GM13976 (cell line): ENCODE data around the gene PLEKHG4B.

Experiments
- DNase-seq: peaks from one replicate; pipeline ENCODE4 v3.0.0; 2012; ENCODE audit warnings: low spot score
- in situ Hi-C: fragments of 300-500 bp; cut with MboI; formaldehyde crosslinking; loops from one replicate; pipeline ENCODE4 v1.12.0; 2022; ENCODE audit warnings: low sequenced_read_pairs, mixed read lengths, inconsistent platforms; ENCODE audit not compliant: unreplicated experiment
- TF ChIP-seq, protein P1 (sequence below): IDR thresholded peaks from 2 replicates; pipeline ENCODE4 v1.5.1; 2012; ENCODE audit warnings: borderline replicate concordance, mild to moderate bottlenecking; ENCODE audit not compliant: insufficient read depth; ENCODE audit errors: extremely low read depth, missing control alignments, control extremely low read depth

PLEKHG4B gene

DNA sequence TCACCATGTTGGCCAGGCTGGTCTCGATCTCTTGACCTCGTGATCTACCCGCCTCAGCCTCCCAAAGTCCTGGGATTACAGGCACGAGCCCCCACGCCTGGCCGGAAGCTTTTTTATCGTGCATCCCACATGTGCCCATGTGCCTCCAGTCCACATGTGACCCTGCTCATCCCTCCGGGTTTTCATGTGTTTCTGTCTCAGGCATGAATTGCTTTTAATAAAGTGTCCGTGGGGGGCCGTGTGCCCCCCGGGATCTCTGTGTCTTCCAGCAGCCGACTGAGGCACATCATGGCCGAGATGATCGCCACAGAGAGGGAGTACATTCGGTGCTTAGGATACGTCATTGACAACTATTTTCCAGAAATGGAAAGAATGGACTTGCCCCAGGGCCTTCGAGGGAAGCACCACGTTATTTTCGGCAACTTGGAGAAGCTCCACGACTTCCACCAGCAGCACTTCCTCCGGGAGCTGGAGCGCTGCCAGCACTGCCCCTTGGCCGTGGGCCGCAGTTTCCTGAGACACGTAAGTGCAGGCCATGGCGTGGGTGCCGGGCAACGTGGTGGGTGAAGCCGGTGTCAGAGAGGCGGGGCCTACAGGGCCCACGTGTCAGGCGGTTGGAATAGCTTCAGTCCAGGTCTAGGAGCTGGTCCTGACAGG is 77.2 kb downstream of the PLEKHG4B start:
- in situ Hi-C loops, result no loop called here
- no peak for DNase-seq
- TF ChIP-seq, protein P1, sequence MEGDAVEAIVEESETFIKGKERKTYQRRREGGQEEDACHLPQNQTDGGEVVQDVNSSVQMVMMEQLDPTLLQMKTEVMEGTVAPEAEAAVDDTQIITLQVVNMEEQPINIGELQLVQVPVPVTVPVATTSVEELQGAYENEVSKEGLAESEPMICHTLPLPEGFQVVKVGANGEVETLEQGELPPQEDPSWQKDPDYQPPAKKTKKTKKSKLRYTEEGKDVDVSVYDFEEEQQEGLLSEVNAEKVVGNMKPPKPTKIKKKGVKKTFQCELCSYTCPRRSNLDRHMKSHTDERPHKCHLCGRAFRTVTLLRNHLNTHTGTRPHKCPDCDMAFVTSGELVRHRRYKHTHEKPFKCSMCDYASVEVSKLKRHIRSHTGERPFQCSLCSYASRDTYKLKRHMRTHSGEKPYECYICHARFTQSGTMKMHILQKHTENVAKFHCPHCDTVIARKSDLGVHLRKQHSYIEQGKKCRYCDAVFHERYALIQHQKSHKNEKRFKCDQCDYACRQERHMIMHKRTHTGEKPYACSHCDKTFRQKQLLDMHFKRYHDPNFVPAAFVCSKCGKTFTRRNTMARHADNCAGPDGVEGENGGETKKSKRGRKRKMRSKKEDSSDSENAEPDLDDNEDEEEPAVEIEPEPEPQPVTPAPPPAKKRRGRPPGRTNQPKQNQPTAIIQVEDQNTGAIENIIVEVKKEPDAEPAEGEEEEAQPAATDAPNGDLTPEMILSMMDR, result no peak

DNA sequence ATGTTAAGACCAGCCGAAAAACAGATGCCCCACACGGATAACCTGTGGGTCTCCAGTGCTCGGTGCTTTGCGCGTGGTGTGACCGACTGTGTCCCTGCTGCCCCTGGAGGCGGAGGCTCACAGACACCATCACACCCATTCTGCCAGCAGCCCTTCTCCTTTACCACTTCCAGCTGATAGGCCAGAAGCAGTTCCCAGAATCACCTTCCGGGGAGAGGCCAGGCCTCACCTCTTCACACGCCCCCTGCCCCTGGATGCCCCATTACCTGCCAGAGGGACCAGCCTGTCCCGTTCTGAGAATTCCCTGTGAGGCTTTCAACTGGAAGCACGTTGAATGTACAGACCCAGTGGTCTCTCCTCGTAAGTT is 77.7 kb downstream of the PLEKHG4B start:
- in situ Hi-C loops, result no loop called here
- TF ChIP-seq, protein P1, result no peak
- no peak for DNase-seq

DNA sequence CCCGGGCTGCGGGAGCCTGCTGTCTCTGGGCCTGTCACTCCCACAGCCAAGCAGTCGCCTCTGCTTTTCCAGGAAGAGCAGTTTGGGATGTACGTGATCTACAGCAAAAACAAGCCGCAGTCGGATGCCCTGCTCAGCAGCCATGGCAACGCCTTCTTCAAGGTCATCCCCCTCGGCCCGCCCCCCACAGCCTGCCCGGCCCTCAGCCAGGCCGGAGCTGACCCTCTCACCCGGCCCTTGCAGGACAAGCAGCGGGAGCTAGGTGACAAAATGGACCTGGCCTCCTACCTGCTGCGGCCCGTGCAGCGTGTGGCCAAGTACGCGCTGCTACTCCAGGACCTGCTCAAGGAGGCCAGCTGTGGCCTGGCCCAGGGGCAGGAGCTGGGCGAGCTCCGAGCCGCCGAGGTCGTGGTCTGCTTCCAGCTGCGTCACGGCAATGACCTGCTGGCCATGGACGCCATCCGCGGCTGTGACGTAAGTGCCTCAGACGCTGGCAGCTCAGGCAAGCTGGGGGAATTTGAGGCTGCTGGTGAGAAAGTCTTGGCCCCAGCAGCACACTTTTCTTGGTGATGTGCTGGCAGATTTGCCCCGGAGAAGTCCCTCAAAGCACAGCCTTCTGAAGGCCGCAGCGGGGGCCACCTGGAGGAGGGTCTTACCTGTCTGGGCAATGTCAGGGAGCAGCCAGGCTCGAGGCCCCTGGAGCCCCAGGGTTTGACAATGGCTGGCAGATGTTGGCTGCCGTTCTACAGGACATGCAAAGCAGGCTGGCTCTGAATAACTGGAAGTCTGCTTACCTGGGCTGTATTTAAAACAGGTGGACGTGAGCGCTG is 79.2 kb downstream of the PLEKHG4B start:
- DNase-seq, result no peak
- in situ Hi-C loops, result no loop called here
- TF ChIP-seq, protein P1, result no peak

DNA sequence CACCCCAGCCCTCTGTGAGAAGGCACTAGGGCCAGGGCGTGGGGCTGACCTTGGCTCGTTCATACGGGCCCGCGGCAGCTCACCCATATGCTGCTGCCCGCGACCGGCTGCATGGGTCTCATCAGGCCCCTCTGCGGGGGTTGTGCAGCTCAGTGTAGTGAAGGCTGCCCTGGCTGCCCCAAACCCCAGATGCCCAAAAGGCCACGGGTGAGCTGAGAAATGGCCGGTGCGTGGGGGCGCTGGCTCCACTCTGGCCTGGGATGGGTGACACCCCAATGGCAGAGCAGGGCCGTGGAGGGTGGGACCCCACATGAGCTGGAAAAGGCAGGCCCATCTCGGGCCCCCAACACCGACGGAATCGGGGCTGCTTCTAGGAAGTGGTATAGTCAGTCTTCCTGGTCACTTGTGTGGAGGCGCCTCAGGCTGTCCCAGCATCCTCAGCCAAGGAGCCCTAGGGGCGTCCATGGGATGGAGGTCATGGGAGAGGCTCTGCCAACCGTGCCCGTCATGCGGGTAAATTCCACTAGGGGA is 79.9 kb downstream of the PLEKHG4B start:
- TF ChIP-seq, protein P1, result no peak
- DNase-seq, result no peak
- in situ Hi-C loops, result no loop called here

DNA sequence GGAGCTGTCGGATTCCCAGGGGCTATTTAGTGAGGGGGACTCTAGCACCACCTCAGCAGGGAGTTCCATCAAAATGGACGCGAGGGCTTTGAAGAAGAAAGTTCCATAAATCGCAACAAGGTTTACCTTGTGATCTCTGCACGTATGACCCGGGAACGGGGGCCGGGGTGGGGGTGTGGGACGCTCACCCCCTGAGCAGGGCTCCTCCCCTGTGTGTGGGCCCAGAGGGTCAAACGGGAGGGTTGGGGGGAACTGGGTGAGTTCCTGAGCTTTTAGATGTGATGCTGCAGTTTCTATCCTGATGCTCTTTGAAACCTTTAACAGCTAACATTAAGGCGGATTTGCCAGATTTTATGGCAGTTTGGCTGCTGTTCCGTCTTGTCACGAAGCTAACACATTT is 80.5 kb downstream of the PLEKHG4B start:
- TF ChIP-seq, protein P1, result no peak
- DNase-seq, result no peak
- in situ Hi-C loops, result no loop called here

DNA sequence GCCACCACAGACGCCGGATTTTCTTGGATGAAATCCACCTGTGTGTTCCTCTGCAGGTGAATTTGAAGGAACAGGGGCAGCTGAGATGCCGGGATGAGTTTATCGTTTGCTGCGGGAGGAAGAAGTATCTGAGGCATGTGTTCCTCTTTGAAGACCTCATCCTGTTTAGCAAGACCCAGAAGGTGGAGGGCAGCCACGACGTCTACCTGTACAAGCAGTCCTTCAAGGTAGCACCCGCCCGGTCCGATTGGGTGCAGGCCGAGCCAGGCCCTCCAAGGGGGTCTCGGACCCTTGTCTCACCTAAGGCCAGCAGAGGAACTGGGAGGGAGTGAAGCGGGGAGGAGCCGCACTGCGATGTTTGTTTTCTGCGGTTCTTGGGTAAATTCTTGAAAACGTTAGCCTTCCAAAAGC is 80.9 kb downstream of the PLEKHG4B start:
- TF ChIP-seq, protein P1, result no peak
- in situ Hi-C loops, result no loop called here
- no peak for DNase-seq
